ENCODE measurements around the gene LRRC66. TPM values are rescaled to one million over a fixed set of nuclear protein-coding genes. Genes with fewer than 3 reads are reported as not detected.

The LRRC66 gene
- total and polyA plus RNA-seq, 9 of the 15 experiments (the other 6 are each of a cell fraction or from before 2014, with no cell fraction given): not detected

DNA sequence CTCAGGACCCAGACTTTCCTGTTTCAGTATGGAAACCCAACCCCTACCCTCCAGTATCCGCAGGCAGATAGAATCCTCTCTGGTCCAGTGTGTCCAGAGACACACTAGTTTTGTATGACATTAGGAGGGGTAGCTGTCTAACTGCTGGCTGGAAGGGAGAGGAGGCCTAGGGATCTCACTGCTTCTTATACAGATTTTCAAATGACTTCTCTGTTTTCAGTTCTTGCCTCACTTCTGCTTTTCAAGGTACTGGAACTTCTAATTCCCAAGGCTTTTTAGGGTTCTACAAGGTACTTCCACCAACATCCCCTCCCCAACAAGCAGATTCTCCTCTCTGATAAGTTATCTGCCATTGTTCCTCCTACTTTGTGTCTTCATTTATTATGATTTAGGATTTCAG, 11.8 kb upstream of the LRRC66 start:
- Histone ChIP-seq H4K20me1 (replicated peaks; ENCODE audit: control insufficient read depth, insufficient read depth, low read length) (no peaks in the 10 kb centered on the region), H3K4me2 (ENCODE audit: insufficient read depth, low read length) (no peak overlapping the region), H2AFZ (ENCODE audit: low read depth, low read length) (no peak overlapping the region), H3K27me3 (ENCODE audit: control insufficient read depth in 2 of 2, insufficient read depth in 2 of 2, low read length in 2 of 2) (peaks cover 0 to 4% of the 10 kb centered on the region in 2 experiments; a peak in 1 of 5 replicates), H3K79me2 (ENCODE audit: control insufficient read depth, insufficient read depth, low read length) (no peaks in the 10 kb centered on the region), H3K27ac (ENCODE audit: extremely low read depth, low read depth, low read length) (no peak overlapping the region), H3K4me3 (no peak overlapping the region), H3K9me3 (replicated peaks; ENCODE audit: control insufficient read depth, insufficient read depth, low read depth, low read length) (no peaks in the 10 kb centered on the region), H3K9me1 (ENCODE audit: control insufficient read depth, insufficient read depth, low read length) (no peaks in the 10 kb centered on the region), H3K4me1 (replicated peaks in 1 of 2; ENCODE audit: control insufficient read depth in 2 of 2, insufficient read depth in 2 of 2, low read length in 2 of 2) (no peaks in the 10 kb centered on the region), H3K36me3 (ENCODE audit: control insufficient read depth, insufficient read depth, low read length) (no peaks in the 10 kb centered on the region), H3K9ac (ENCODE audit: insufficient read depth in 1 of 2, low read depth in 2 of 2, low read length in 2 of 2) (no peak overlapping the region)
- ChIA-PET CTCF (ENCODE audit: low intra/inter-chr PET ratio) (no interaction called here), POLR2A (no interaction called here)
- 0% methylated on average over 1 of the region's 1 CpG for WGBS (ENCODE audit: insufficient coverage, low coverage, missing lambda C conversion rate)
- BruUV-seq (replicated peaks): no TSS peak
- TF ChIP-seq POLR2B (IDR thresholded peaks at IDR 0.05; ENCODE audit: low read depth, partially characterized antibody): no peak
- TF ChIP-seq ZNF584 (CRISPR knock-in tag; IDR thresholded peaks at IDR 0.05; ENCODE audit: low read depth): no peak
- TF ChIP-seq, protein P1, sequence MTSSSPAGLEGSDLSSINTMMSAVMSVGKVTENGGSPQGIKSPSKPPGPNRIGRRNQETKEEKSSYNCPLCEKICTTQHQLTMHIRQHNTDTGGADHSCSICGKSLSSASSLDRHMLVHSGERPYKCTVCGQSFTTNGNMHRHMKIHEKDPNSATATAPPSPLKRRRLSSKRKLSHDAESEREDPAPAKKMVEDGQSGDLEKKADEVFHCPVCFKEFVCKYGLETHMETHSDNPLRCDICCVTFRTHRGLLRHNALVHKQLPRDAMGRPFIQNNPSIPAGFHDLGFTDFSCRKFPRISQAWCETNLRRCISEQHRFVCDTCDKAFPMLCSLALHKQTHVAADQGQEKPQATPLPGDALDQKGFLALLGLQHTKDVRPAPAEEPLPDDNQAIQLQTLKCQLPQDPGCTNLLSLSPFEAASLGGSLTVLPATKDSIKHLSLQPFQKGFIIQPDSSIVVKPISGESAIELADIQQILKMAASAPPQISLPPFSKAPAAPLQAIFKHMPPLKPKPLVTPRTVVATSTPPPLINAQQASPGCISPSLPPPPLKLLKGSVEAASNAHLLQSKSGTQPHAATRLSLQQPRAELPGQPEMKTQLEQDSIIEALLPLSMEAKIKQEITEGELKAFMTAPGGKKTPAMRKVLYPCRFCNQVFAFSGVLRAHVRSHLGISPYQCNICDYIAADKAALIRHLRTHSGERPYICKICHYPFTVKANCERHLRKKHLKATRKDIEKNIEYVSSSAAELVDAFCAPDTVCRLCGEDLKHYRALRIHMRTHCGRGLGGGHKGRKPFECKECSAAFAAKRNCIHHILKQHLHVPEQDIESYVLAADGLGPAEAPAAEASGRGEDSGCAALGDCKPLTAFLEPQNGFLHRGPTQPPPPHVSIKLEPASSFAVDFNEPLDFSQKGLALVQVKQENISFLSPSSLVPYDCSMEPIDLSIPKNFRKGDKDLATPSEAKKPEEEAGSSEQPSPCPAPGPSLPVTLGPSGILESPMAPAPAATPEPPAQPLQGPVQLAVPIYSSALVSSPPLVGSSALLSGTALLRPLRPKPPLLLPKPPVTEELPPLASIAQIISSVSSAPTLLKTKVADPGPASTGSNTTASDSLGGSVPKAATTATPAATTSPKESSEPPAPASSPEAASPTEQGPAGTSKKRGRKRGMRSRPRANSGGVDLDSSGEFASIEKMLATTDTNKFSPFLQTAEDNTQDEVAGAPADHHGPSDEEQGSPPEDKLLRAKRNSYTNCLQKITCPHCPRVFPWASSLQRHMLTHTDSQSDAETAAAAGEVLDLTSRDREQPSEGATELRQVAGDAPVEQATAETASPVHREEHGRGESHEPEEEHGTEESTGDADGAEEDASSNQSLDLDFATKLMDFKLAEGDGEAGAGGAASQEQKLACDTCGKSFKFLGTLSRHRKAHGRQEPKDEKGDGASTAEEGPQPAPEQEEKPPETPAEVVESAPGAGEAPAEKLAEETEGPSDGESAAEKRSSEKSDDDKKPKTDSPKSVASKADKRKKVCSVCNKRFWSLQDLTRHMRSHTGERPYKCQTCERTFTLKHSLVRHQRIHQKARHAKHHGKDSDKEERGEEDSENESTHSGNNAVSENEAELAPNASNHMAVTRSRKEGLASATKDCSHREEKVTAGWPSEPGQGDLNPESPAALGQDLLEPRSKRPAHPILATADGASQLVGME (CRISPR knock-in tag; IDR thresholded peaks at IDR 0.05): no peak
- no peak for TF ChIP-seq ESRRA (IDR thresholded peaks at IDR 0.05; ENCODE audit: borderline replicate concordance, low read depth)
- intact Hi-C loops (cut with micrococcal nuclease): no loop called here
- ATAC-seq: no peak
- DNase-seq (ENCODE audit: extremely low read depth in 1 of 4, low spot score in 3 of 4): no peak
- no peak for FAIRE-seq
- in situ Hi-C loops (cut with MboI): loop anchor here (5.0 kb wide), 1 partner anchor 200 kb away; no protein-coding TSS in a partner anchor
